ENCODE results near the gene AGBL5.
"Not testable (repeated sequence)": the region's sequence is repeated elsewhere in the genome, so short reads cannot be mapped to it uniquely, and the experiment has no call there.

AGBL5 gene

GRCh38 chr2:27102329-27102728 is 50.9 kb downstream of the AGBL5 start:
- Mint-ChIP-seq H3K27ac (no peak overlapping the region), H3K4me1 (no peaks in the 10 kb centered on the region), H3K36me3 (no peaks in the 10 kb centered on the region), H3K27me3 (peaks cover 10% of the 10 kb centered on the region), H3K4me3 (no peak overlapping the region), H3K9me3 (no peaks in the 10 kb centered on the region)
- DNase-seq, result no peak
- CTCF ChIA-PET, result interaction anchor here (1.3 to 4.6 kb wide), 2 partner anchors 140 to 177 kb away, joined by 3 to 28 read pairs; partner anchors contain the start of gene TRIM54

DNA sequence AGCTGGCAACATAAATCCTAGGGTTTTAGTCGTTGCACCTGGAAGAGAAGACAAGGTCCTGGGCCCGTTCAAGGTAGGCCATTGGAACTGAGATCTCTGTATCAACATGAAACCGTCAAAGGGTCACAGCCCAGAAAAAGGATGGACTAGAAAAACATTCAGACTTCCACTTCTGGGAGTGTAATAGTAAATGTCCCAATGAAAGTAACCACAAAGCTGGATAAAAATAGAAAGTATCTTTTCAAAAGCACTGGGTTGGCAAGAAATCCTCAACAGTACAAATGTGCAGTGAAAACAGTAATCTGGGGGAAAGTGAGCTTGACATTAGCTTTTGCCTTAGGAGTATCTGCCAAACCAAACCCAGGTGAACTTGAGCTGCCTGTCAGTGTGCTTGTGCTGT is 54.5 kb downstream of the AGBL5 start:
- Mint-ChIP-seq H3K4me3 (no peak overlapping the region), H3K27me3 (peaks cover 19% of the 10 kb centered on the region), H3K36me3 (no peaks in the 10 kb centered on the region), H3K9me3 (no peaks in the 10 kb centered on the region), H3K27ac (no peak overlapping the region), H3K4me1 (no peaks in the 10 kb centered on the region)
- CTCF ChIA-PET, result interaction anchor here (1.7 kb wide), 1 partner anchor 9 kb away, joined by 3 read pairs; no protein-coding TSS in a partner anchor
- DNase-seq, result no peak

DNA sequence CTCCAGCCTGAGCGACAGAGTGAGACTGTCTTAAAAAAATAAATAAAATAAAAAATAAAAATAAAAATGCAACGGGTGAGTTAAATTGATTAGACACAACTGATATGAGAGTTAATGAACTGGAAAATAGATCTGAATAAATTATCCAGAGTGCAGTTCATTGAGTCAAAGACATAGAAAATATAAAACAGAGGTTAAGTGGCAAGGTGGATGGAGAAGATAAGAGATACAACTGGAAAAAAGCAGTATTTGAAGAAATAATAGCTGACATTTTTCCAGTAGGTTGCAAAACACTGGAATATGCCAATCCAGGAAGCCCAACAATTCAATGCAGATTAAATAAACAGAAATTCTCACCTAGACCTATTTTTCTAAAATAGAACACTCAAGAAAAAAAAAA is 56.8 kb downstream of the AGBL5 start:
- DNase-seq, result no peak
- Mint-ChIP-seq H3K27me3 (peaks cover 25% of the 10 kb centered on the region), H3K9me3 (no peaks in the 10 kb centered on the region), H3K4me1 (no peaks in the 10 kb centered on the region), H3K36me3 (no peaks in the 10 kb centered on the region), H3K27ac (no peak overlapping the region), H3K4me3 (no peak overlapping the region)
- CTCF ChIA-PET, result no interaction called here

DNA sequence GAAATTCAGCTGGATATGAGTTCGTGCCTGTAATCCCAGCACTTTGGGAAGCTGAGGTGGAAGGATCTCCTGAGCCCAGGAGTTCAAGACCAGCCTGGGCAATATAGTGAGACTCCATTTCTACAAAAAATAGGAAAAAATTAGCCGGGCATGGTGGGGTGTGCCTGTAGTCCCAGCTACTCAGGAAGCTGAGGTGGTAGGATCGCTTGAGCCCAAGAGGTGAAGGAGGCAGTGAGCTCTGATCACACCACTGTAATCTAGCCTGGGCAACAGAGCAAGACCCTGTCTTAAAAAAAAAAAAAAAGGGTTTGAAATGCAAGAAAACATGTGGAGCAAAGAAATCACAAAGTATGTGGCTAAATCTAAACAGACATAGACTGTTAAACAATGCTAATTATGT is 57.6 kb downstream of the AGBL5 start:
- no peaks in the 10 kb centered on the region for H3K36me3 Mint-ChIP-seq
- no peaks in the 10 kb centered on the region for H3K4me1 Mint-ChIP-seq
- no peak overlapping the region for H3K27ac Mint-ChIP-seq
- no peak overlapping the region for H3K4me3 Mint-ChIP-seq
- peaks cover 28% of the 10 kb centered on the region for H3K27me3 Mint-ChIP-seq
- H3K9me3 Mint-ChIP-seq, result no peaks in the 10 kb centered on the region
- CTCF ChIA-PET, result no interaction called here
- DNase-seq, result no peak

GRCh38 chr2:27110603-27111352 is 59.3 kb downstream of the AGBL5 start:
- H3K36me3 Mint-ChIP-seq, CTCF ChIA-PET, H3K9me3 Mint-ChIP-seq, H3K4me3 Mint-ChIP-seq, H3K4me1 Mint-ChIP-seq, H3K27ac Mint-ChIP-seq, DNase-seq: not testable (repeated sequence)
- peaks cover 28% of the 10 kb centered on the region for H3K27me3 Mint-ChIP-seq

GRCh38 chr2:27111392-27112078 is 60.1 kb downstream of the AGBL5 start:
- H3K9me3 Mint-ChIP-seq, H3K27ac Mint-ChIP-seq, H3K4me1 Mint-ChIP-seq, H3K36me3 Mint-ChIP-seq, H3K4me3 Mint-ChIP-seq, DNase-seq, CTCF ChIA-PET: not testable (repeated sequence)
- H3K27me3 Mint-ChIP-seq, result peaks cover 28% of the 10 kb centered on the region

DNA sequence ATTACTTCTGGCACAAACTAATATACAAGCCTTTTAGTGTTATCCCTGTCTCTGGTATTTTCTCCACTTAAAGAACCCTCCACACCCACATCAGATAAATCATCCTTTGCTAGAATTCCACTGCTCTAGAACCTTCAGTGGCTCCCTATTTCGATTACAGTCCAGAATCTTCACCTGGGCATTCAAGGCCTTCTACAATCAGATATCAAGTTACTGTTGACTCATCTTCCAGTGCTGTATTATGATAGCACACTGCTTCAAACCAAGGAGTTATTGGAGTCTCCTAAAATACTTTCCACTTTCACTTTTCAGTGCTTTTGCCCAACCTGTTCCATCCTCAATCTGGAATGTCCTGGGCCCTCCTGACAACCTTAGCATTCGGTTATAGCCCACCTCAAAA is 64.1 kb downstream of the AGBL5 start:
- Mint-ChIP-seq H3K36me3 (no peaks in the 10 kb centered on the region), H3K4me1 (peaks cover 13% of the 10 kb centered on the region), H3K9me3 (no peaks in the 10 kb centered on the region), H3K27ac (no peak overlapping the region), H3K4me3 (no peak overlapping the region), H3K27me3 (peaks cover 54% of the 10 kb centered on the region)
- CTCF ChIA-PET, result interaction anchor here (0.8 to 1.9 kb wide), 2 partner anchors 12 to 15 kb away, joined by 3 to 6 read pairs; no protein-coding TSS in a partner anchor
- no peak for DNase-seq

DNA sequence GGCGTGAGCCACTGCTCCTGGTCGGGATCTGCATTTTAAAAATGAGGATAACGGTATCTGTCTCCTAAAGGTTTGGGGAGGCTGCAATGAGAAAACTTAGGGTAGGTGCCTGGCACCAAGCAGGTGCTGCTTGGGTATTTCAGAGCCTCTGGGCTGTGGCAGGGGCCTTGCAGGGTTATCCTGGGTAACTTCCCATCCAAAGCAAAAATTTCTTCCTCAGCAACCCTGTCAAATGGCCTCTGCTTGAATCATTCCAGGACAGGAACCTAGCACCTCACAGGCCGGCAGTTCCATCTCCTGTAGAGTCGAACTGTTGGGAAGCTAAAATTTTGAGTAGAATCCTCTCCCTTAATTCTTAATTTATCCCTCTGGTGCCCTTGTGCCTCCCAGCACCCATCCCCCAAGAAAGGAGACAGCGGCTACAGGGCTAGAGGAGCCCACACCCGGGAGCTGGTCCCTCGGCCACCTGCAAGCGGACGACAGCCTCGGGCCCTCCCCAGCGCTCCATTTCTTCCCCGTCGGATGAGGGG is 66.6 kb downstream of the AGBL5 start:
- peaks cover 74% of the 10 kb centered on the region for H3K27me3 Mint-ChIP-seq
- H3K36me3 Mint-ChIP-seq, result no peaks in the 10 kb centered on the region
- no peak overlapping the region for H3K27ac Mint-ChIP-seq
- peak overlapping the region; percentile 13 for H3K4me3 Mint-ChIP-seq
- H3K4me1 Mint-ChIP-seq, result peaks cover 15% of the 10 kb centered on the region
- CTCF ChIA-PET, result interaction anchor here (0.6 kb wide), 1 partner anchor 51 kb away, joined by 5 read pairs; no protein-coding TSS in a partner anchor
- DNase-seq, result no peak
- no peaks in the 10 kb centered on the region for H3K9me3 Mint-ChIP-seq

DNA sequence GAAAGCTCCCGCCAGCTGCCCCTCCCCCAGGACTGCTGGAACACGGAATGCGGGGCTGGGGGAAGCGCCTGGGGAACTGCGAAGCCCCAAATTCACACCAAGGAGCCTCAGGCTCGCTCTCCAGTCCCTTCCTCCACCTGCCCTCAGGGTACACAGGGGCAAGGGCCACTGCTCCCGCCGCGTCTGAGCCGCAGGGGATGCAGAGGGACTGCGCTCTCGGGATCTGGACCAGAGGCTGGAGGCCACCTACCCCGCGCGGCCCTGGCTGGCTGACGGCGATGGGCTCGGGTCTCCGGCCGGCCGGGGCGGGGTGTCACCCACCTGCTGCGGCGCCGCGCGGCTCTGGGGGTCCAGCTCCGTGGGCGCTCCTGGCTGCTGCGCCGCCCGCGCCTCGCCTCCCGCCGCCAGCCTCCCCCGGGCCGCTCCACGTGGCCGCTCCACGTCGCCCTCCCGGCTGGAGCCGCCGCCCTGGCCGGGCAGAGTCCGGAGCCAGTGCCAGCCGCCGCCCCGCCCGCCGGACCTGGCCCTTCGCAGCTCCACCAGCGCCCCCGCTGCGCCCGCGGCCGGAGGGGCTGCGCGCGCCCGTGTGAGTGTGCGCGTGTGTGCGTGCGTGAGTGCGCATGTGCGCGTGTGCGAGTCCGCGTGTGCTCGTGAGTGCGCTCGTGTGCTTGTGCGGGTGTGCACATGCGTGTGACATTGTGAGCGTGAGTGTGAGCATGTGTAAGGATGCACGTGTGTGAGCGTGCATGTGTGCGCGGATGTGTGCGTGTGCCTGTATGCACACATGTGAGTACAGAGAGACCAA is 67.3 kb downstream of the AGBL5 start, which contains the start of gene CGREF1:
Gene CGREF1 (minus strand): TSS at position 604 of the 805 bp plus-strand sequence. CDS start 14,762 bp downstream, outside the sequence.
- H3K36me3 Mint-ChIP-seq, result no peaks in the 10 kb centered on the region
- DNase-seq, result peak; percentile 32
- peaks cover 74% of the 10 kb centered on the region for H3K27me3 Mint-ChIP-seq
- peak within 1 kb of the TSS; percentile 77 for H3K4me3 Mint-ChIP-seq
- no peak within 1 kb of the TSS for H3K27ac Mint-ChIP-seq
- H3K4me1 Mint-ChIP-seq, result peaks cover 19% of the 10 kb centered on the region
- H3K9me3 Mint-ChIP-seq, result no peaks in the 10 kb centered on the region
- CTCF ChIA-PET, result no interaction called here

GRCh38 chr2:27119330-27119670 is 67.8 kb downstream of the AGBL5 start:
- peaks cover 72% of the 10 kb centered on the region for H3K27me3 Mint-ChIP-seq
- H3K9me3 Mint-ChIP-seq, H3K27ac Mint-ChIP-seq, H3K36me3 Mint-ChIP-seq, CTCF ChIA-PET, DNase-seq: not testable (repeated sequence)
- H3K4me3 Mint-ChIP-seq, result peak overlapping the region; percentile 77
- H3K4me1 Mint-ChIP-seq, result peaks cover 22% of the 10 kb centered on the region

All from activated naive CD4-positive, alpha-beta T cell treated with anti-CD3 and anti-CD28 coated beads, Interleukin-2, amount 10 ng/mL, durations not matched to agents 7 days and 5 days (primary cell).